Measurements from ENCODE around the gene RAB34. TPM values are rescaled to one million over a fixed set of nuclear protein-coding genes. Genes with fewer than 3 reads are reported as not detected.

The RAB34 gene
- total and polyA plus RNA-seq, 7 donors: 7.8 to 21.0 (median 9.1) TPM

DNA sequence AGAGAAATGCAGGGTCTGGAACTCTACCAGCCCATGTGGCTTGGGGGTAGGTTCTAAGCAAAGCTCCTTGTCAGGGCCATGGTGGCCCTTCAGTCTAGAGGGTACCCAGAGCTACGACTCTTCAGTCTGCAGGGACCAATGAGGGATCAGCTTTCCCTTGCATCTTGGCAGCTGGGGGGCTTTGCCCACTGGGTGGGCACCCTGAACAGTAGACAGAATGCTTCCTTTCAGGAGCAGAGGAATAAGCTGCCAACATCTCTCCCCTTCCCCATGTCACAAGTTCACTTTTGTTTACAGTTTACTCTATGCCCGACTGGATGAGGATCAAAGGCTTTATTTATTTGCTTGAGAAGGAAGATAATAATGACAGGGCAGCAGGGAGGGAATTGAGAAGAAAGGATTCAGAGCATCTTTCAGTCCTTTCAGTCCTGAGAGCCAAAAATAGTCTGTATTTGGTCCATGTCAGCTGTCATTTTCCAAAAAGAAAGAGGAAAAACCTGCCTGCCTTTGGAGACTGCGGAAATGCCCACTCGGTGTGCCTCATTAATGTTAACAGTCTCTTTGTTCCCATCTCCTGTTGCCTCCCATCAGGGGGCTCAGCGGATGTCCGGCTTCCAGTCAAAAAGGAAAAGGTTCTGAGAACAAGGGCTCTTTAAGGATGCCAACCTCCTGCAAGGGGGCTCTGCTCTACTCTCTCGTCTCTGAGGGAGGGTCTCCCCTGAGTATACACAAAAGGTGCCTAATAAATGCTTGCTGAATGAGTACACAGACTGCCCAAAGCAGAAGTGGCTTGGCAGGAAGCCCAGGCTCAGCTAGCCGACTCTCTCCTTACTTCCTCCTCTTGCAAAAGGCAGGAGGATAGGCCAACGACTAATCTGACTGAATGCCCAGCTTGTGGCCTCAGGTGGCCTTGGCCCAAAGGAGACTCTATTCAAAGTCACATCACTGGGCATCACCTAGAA lies 43.2 kb upstream of the RAB34 start:
- TF ChIP-seq CTCF (IDR thresholded peaks at IDR 0.05): no peak
- H3K4me1 ChIP-seq: peaks cover 13% of the 10 kb centered on the region
- H3K36me3 ChIP-seq (ENCODE audit: insufficient read depth in 1 of 2, low read depth in 1 of 2): peaks cover 0 to 46% of the 10 kb centered on the region in 2 donors
- H3K27ac ChIP-seq: peak overlapping the region; percentile 20
- no peaks in the 10 kb centered on the region for H3K27me3 ChIP-seq (ENCODE audit: insufficient read depth in 3 of 3, low read length in 2 of 3)
- no peak overlapping the region for H3K4me3 ChIP-seq
- WGBS, 3 donors: 38 to 42% (median 41%) methylated on average over 9 of the region's 9 CpGs
- H3K9me3 ChIP-seq: no peaks in the 10 kb centered on the region
- ATAC-seq: peak; percentile 71 to 84 (median 80)
- DNase-seq: peak; percentile 77 to 89
- intact Hi-C loops (cut with DNase I): loop anchor here (5.0 to 10.0 kb wide), 4 partner anchors 46 to 136 kb away; partner anchors contain the start of genes FLOT2 (in 2 of the 2) and FAM222B (in 1 of the 2)

GRCh38 chr17:28759256-28759865 lies 41.7 kb upstream of the RAB34 start:
- WGBS, 3 donors: 91 to 95% (median 91%) methylated on average over 18 of the region's 18 CpGs
- Histone ChIP-seq H3K9me3 (no peaks in the 10 kb centered on the region), H3K4me3 (no peak overlapping the region), H3K27me3 (ENCODE audit: insufficient read depth in 3 of 3, low read length in 2 of 3) (no peaks in the 10 kb centered on the region), H3K36me3 (ENCODE audit: insufficient read depth in 1 of 2, low read depth in 1 of 2) (peaks cover 0 to 34% of the 10 kb centered on the region in 2 donors), H3K4me1 (peaks cover 13% of the 10 kb centered on the region), H3K27ac (no peak overlapping the region)
- intact Hi-C loops (cut with DNase I): no loop called here
- no peak for ATAC-seq
- peak in 1 of 2 donors; percentile 54 for DNase-seq
- no peak for TF ChIP-seq CTCF (IDR thresholded peaks at IDR 0.05)

- WGBS, 3 donors: 93 to 98% (median 94%) methylated on average over 32 of the region's 32 CpGs
- Histone ChIP-seq H3K4me1 (peaks cover 13% of the 10 kb centered on the region), H3K27me3 (ENCODE audit: insufficient read depth in 3 of 3, low read length in 2 of 3) (no peaks in the 10 kb centered on the region), H3K9me3 (no peaks in the 10 kb centered on the region), H3K36me3 (ENCODE audit: insufficient read depth in 1 of 2, low read depth in 1 of 2) (peaks cover 0 to 33% of the 10 kb centered on the region in 2 donors), H3K4me3 (no peak overlapping the region), H3K27ac (no peak overlapping the region)
- ATAC-seq: no peak
- peak in 1 of 2 donors; percentile 51 for DNase-seq
- no peak for TF ChIP-seq CTCF (IDR thresholded peaks at IDR 0.05)
- intact Hi-C loops (cut with DNase I): no loop called here
Observed at GRCh38 chr17:28758411-28759121, 40.9 kb upstream of the RAB34 start.

DNA sequence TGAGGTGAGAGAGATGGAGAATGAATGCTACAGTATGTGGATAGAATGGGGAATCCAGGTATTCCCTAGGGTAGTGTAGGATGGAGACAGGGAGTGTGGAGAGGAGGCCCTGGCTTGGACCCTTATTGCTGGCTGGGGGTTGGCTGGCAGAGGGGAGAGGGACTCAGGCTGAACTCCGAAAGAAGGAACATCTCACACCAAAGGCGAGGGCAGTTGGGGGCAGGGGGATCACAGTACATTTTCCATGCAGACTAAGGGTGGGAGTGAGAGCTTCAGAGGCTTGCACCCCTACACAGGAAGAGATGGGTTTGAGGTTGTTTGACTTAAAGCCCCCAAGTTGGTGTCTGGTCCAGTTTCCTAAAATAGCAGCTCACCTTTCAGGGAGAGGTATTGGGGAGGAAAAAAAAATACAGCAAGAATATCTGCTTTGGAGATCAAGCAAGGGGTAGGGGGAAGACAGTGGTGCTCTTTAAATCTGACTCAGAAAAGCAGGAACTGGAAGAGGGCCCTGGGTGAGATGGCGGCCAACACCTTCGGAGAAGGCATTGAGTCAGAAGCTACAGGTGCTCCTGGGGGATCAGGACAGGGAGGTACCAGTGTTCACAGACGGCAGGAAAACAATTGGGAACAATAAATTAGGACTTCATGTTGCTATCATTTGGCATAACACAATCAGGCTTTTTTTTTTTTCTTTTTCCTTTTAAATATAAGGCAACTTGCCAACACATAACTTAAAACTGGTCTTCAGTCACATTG lies 38.6 kb upstream of the RAB34 start:
- H3K27ac ChIP-seq: no peak overlapping the region
- ATAC-seq (no peak), DNase-seq (no peak)
- H3K4me3 ChIP-seq: no peak overlapping the region
- peaks cover 0 to 33% of the 10 kb centered on the region in 2 donors for H3K36me3 ChIP-seq (ENCODE audit: insufficient read depth in 1 of 2, low read depth in 1 of 2)
- 69 to 74% (median 71%) methylated on average over 5 of the region's 5 CpGs for WGBS, 3 donors
- H3K4me1 ChIP-seq: peaks cover 7% of the 10 kb centered on the region
- TF ChIP-seq CTCF (IDR thresholded peaks at IDR 0.05): no peak
- intact Hi-C loops (cut with DNase I): loop anchor here in 1 of 2 donors (2.0 kb wide), 1 partner anchor 157 kb away; no protein-coding TSS in a partner anchor
- no peaks in the 10 kb centered on the region for H3K9me3 ChIP-seq
- no peaks in the 10 kb centered on the region for H3K27me3 ChIP-seq (ENCODE audit: insufficient read depth in 3 of 3, low read length in 2 of 3)

All from psoas muscle (tissue), 8 donors.